GM21528 (cell line): ENCODE results near the gene TMEM250.
"Not testable (repeated sequence)": the region's sequence is repeated elsewhere in the genome, so short reads cannot be mapped to it uniquely, and the experiment has no call there.

Source experiments
- ATAC-seq: cut with Tn5 transposase; IDR thresholded peaks from one replicate; pipeline ENCODE4 v1.9.1; 2021; ENCODE audit warnings: mild to moderate bottlenecking, moderate library complexity; ENCODE audit not compliant: unreplicated experiment, low FRiP score

The TMEM250 gene

GRCh38 chr9:136118320-136119060, at the start of gene TMEM250:
Gene TMEM250, minus strand, starts transcription at chr9:136118875. Its CDS starts 1,975 bp downstream, at chr9:136116900.
- peak; percentile 70 for ATAC-seq

- ATAC-seq, result no peak
These were observed 44.7 kb upstream of the TMEM250 start for GRCh38 chr9:136163248-136163850.

GRCh38 chr9:136160995-136161610, 42.4 kb upstream of the TMEM250 start:
- no peak for ATAC-seq

- no peak for ATAC-seq
These were observed 41.7 kb upstream of the TMEM250 start for GRCh38 chr9:136160381-136160841.

- no peak for ATAC-seq
These were observed 41.2 kb upstream of the TMEM250 start for GRCh38 chr9:136159851-136160250.

GRCh38 chr9:136157477-136158265, 39.0 kb upstream of the TMEM250 start:
- no peak for ATAC-seq

GRCh38 chr9:136156209-136157120, 37.8 kb upstream of the TMEM250 start:
- ATAC-seq, result no peak

- no peak for ATAC-seq
These were observed 36.9 kb upstream of the TMEM250 start for GRCh38 chr9:136155576-136155975.

GRCh38 chr9:136154943-136155342, 36.3 kb upstream of the TMEM250 start:
- ATAC-seq, result no peak

GRCh38 chr9:136153381-136154065, 34.8 kb upstream of the TMEM250 start:
- ATAC-seq, result no peak

- ATAC-seq, result no peak
These were observed 34.3 kb upstream of the TMEM250 start for GRCh38 chr9:136152931-136153330.

GRCh38 chr9:136152543-136152866, 33.8 kb upstream of the TMEM250 start:
- no peak for ATAC-seq

GRCh38 chr9:136151848-136152542, 33.3 kb upstream of the TMEM250 start:
- ATAC-seq, result no peak

GRCh38 chr9:136151214-136151804, 32.6 kb upstream of the TMEM250 start:
- ATAC-seq, result no peak

GRCh38 chr9:136150664-136151213, 32.1 kb upstream of the TMEM250 start:
- ATAC-seq, result not testable (repeated sequence)

- no peak for ATAC-seq
These were observed 31.2 kb upstream of the TMEM250 start for GRCh38 chr9:136149853-136150252.

GRCh38 chr9:136149337-136149736, 30.7 kb upstream of the TMEM250 start:
- no peak for ATAC-seq

- ATAC-seq, result no peak
These were observed 30.1 kb upstream of the TMEM250 start for GRCh38 chr9:136148766-136149165.
